Bronchial smooth muscle cell (primary cell): ENCODE results near the gene FZD7. TPM values are rescaled to one million over a fixed set of nuclear protein-coding genes. Genes with fewer than 3 reads are reported as not detected.

Experiments
- total RNA-seq: library from RNA; depleted of rRNA; stranded (reverse); fragments of >200 nt; gene quantifications from 2 replicates; pipeline ENCODE4 v1.2.1, GENCODE V29; 2014

The FZD7 gene
- total RNA-seq, result 30.3 and 71.2 TPM in 2 replicates

DNA sequence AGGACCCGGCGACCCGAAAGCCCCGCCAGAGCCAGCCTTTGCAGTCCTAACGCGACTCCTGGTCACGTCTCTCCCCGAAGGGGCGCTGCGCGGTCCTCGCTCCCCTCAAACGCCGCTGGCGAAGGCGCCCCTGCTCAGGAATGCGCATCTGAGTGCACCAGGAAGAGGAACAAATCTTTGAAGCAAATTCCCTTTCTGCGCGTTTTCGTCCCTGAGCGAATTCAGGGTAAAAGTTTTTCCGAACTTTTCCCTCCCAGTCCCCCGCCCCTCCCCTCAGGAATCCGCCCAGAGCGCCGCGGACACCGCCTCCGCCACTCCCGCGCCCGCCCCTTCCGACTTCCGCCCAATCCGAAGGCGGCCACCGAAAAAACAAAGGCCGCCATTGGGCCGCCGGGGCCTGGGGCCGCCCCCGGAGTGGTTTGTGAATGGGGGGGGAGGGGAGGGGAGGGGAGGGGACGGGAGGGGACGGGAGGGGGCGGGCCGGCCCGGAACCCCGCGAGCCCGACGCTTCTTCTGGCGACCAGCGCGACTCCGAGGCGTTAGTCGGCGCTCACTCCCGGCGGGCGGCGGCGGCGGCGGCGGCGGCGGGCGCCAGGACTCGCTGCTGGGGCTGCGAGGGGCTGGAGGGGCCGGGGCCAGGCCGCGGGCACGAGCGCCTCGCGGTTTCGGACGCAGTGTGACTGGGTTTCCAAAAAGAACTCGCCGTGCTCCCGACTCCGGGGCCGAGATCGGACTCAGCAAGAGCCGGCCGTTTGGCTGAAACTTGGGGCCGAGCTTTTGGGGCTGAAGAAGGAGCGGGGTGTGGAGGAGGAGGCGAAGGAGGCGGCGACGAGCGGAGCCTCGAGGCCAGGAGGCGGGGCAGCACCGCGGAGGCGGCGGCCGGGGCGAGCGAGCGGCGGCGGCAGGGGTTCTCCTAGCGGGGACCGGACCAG lies at the start of gene FZD7:
Gene FZD7, plus strand, starts transcription at position 539 of the 932 bp plus-strand sequence. CDS start 793 bp downstream, outside the sequence.

DNA sequence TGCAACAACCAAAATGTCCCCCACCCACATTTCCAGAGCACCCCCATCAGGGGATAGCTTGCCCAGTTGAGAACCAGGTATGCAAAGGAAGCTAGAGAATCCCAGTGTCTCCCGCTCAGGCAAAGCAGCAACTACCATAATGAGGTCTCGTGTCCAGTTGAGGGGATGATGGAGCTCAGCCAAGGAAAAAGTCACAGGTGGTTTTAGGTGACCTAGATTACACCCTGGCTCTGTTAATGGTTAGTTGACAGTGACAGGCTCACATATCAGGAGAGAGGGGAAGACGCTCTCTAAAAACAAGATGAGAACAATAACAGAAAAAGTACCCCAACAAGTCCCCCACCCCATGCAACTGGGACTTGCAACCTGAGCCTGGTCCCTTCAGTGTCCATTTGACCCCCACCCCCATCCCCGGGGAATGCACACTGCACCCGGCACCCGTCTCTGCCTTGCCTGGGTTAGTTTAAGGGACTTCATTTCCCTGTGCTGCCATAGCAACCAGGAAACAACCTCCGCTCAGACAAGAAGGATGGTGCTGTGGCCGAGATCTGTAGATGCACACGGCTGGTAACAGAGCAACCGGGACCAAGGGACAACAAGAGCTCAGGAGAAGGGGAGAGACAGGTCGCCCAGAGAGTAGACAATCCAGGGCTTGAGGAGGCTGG lies 39.2 kb downstream of the FZD7 start, which contains the start of gene KIAA2012:
Gene KIAA2012, plus strand, starts transcription at position 519 of the 665 bp plus-strand sequence. CDS start 373 bp downstream, outside the sequence.

Other genes with a start within 250 kb of the FZD7 start
- 5.8 and 15.2 TPM in 2 replicates for gene CDK15, start 227.3 kb upstream of the FZD7 start, total RNA-seq
- gene KIAA2012, start 39.4 kb downstream of the FZD7 start, total RNA-seq, result not detected in 2 replicates
- 82.4 and 134 TPM in 2 replicates for gene SUMO1, start 204.7 kb downstream of the FZD7 start, total RNA-seq
- gene NOP58, start 231.9 kb downstream of the FZD7 start, total RNA-seq, result 34.9 and 41.9 TPM in 2 replicates